ENCODE data around the gene PCYT1A. TPM values are rescaled to one million over a fixed set of nuclear protein-coding genes. Genes with fewer than 3 reads are reported as not detected.
"Not testable (repeated sequence)": the region's sequence is repeated elsewhere in the genome, so short reads cannot be mapped to it uniquely, and the experiment has no call there.

PCYT1A gene
- polyA plus RNA-seq, 1 donor (not counting 4 experiments of a cell fraction or from before 2014, with no cell fraction given) = 108 TPM

GRCh38 chr3:196246612-196247308 lies 40.8 kb downstream of the PCYT1A start:
- H2AFZ ChIP-seq (ENCODE audit: control insufficient read depth, low read length) = no peak overlapping the region
- no peak overlapping the region for H3K4me3 ChIP-seq (ENCODE audit: control insufficient read depth in 2 of 3, extremely low read depth in 1 of 3, insufficient read depth in 2 of 3, low read depth in 1 of 3, low read length in 3 of 3)
- TF ChIP-seq EZH2 (IDR thresholded peaks at IDR 0.05; ENCODE audit: low read length) (no peak), CTCF (optimal IDR thresholded peaks at IDR 0.05 in 1 of 3, IDR thresholded peaks at IDR 0.05 in 1 of 3, conservative IDR thresholded peaks at IDR 0.05 in 1 of 3; ENCODE audit: extremely low read depth in 1 of 3, insufficient read depth in 2 of 3, low read length in 3 of 3) (no peak)
- no peak overlapping the region for H3K4me2 ChIP-seq (ENCODE audit: control insufficient read depth, extremely low read depth, insufficient read depth, low read depth, low read length)
- H3K4me1 ChIP-seq (ENCODE audit: control insufficient read depth, extremely low read depth, insufficient read depth, low read length) = no peaks in the 10 kb centered on the region
- H3K36me3 ChIP-seq (ENCODE audit: control insufficient read depth in 2 of 2, extremely low read depth in 1 of 2, insufficient read depth in 2 of 2, low read length in 2 of 2) = peaks cover 24 to 28% of the 10 kb centered on the region in 2 experiments
- dilution Hi-C loops (cut with MboI; ENCODE audit: extremely low pct_ligation_motif_present, low sequenced_read_pairs) = no loop called here
- no peak overlapping the region for H3K9ac ChIP-seq (ENCODE audit: control insufficient read depth, extremely low read depth, insufficient read depth, low read length)
- H3K79me2 ChIP-seq (ENCODE audit: control insufficient read depth, insufficient read depth, low read length) = peaks cover 13% of the 10 kb centered on the region
- DNase-seq (ENCODE audit: low read depth, low spot score) (peak; percentile 83), FAIRE-seq (no peak)
- H3K9me1 ChIP-seq (ENCODE audit: control insufficient read depth, extremely low read depth, insufficient read depth, low read length) = no peaks in the 10 kb centered on the region
- no peaks in the 10 kb centered on the region for H3K9me3 ChIP-seq (ENCODE audit: control insufficient read depth, low read depth, low read length)
- H3K27me3 ChIP-seq (ENCODE audit: control insufficient read depth, extremely low read depth, insufficient read depth, low read length) = no peaks in the 10 kb centered on the region
- no peak overlapping the region for H3K27ac ChIP-seq (ENCODE audit: control insufficient read depth, insufficient read depth, low read length)
- no peaks in the 10 kb centered on the region for H4K20me1 ChIP-seq (ENCODE audit: control insufficient read depth, extremely low read depth, insufficient read depth, low read length)

- peaks cover 32 to 39% of the 10 kb centered on the region in 2 experiments for H3K36me3 ChIP-seq (ENCODE audit: control insufficient read depth in 2 of 2, extremely low read depth in 1 of 2, insufficient read depth in 2 of 2, low read length in 2 of 2)
- dilution Hi-C loops (cut with MboI; ENCODE audit: extremely low pct_ligation_motif_present, low sequenced_read_pairs); H3K4me1 ChIP-seq (ENCODE audit: control insufficient read depth, extremely low read depth, insufficient read depth, low read length); H3K9me1 ChIP-seq (ENCODE audit: control insufficient read depth, extremely low read depth, insufficient read depth, low read length); FAIRE-seq; H3K4me3 ChIP-seq (ENCODE audit: control insufficient read depth in 2 of 3, extremely low read depth in 1 of 3, insufficient read depth in 2 of 3, low read depth in 1 of 3, low read length in 3 of 3); H2AFZ ChIP-seq (ENCODE audit: control insufficient read depth, low read length); H3K79me2 ChIP-seq (ENCODE audit: control insufficient read depth, insufficient read depth, low read length); H3K9ac ChIP-seq (ENCODE audit: control insufficient read depth, extremely low read depth, insufficient read depth, low read length); DNase-seq (ENCODE audit: low read depth, low spot score); H3K27me3 ChIP-seq (ENCODE audit: control insufficient read depth, extremely low read depth, insufficient read depth, low read length); H4K20me1 ChIP-seq (ENCODE audit: control insufficient read depth, extremely low read depth, insufficient read depth, low read length); H3K4me2 ChIP-seq (ENCODE audit: control insufficient read depth, extremely low read depth, insufficient read depth, low read depth, low read length); H3K9me3 ChIP-seq (ENCODE audit: control insufficient read depth, low read depth, low read length); H3K27ac ChIP-seq (ENCODE audit: control insufficient read depth, insufficient read depth, low read length): not testable (repeated sequence)
Measured at GRCh38 chr3:196244166-196244565, 43.4 kb downstream of the PCYT1A start.

- dilution Hi-C loops (cut with MboI; ENCODE audit: extremely low pct_ligation_motif_present, low sequenced_read_pairs) = no loop called here
Measured at GRCh38 chr3:196241704-196242103, 45.8 kb downstream of the PCYT1A start.

More at GRCh38 chr3:196241704-196242103, 45.8 kb downstream of the PCYT1A start:
- Histone ChIP-seq H3K9me3 (ENCODE audit: control insufficient read depth, low read depth, low read length) (no peaks in the 10 kb centered on the region), H3K9ac (ENCODE audit: control insufficient read depth, extremely low read depth, insufficient read depth, low read length) (no peak overlapping the region), H3K4me2 (ENCODE audit: control insufficient read depth, extremely low read depth, insufficient read depth, low read depth, low read length) (no peak overlapping the region), H3K4me3 (ENCODE audit: control insufficient read depth in 2 of 3, extremely low read depth in 1 of 3, insufficient read depth in 2 of 3, low read depth in 1 of 3, low read length in 3 of 3) (no peak overlapping the region), H3K27me3 (ENCODE audit: control insufficient read depth, extremely low read depth, insufficient read depth, low read length) (no peaks in the 10 kb centered on the region), H3K79me2 (ENCODE audit: control insufficient read depth, insufficient read depth, low read length) (no peaks in the 10 kb centered on the region), H3K9me1 (ENCODE audit: control insufficient read depth, extremely low read depth, insufficient read depth, low read length) (no peaks in the 10 kb centered on the region), H3K36me3 (ENCODE audit: control insufficient read depth in 2 of 2, extremely low read depth in 1 of 2, insufficient read depth in 2 of 2, low read length in 2 of 2) (peaks cover 41 to 45% of the 10 kb centered on the region in 2 experiments), H2AFZ (ENCODE audit: control insufficient read depth, low read length) (no peak overlapping the region), H3K27ac (ENCODE audit: control insufficient read depth, insufficient read depth, low read length) (no peak overlapping the region), H3K4me1 (ENCODE audit: control insufficient read depth, extremely low read depth, insufficient read depth, low read length) (no peaks in the 10 kb centered on the region), H4K20me1 (ENCODE audit: control insufficient read depth, extremely low read depth, insufficient read depth, low read length) (no peaks in the 10 kb centered on the region)
- no peak for TF ChIP-seq CTCF (optimal IDR thresholded peaks at IDR 0.05 in 1 of 3, IDR thresholded peaks at IDR 0.05 in 1 of 3, conservative IDR thresholded peaks at IDR 0.05 in 1 of 3; ENCODE audit: extremely low read depth in 1 of 3, insufficient read depth in 2 of 3, low read length in 3 of 3)
- no peak for TF ChIP-seq EZH2 (IDR thresholded peaks at IDR 0.05; ENCODE audit: low read length)
- DNase-seq (ENCODE audit: low read depth, low spot score) (no peak), FAIRE-seq (no peak)

All from keratinocyte (primary cell).